ENCODE measurements around the gene PRSS56.

The PRSS56 gene

GRCh38 chr2:232487385-232488096, 32.6 kb upstream of the PRSS56 start, which contains the start of gene ECEL1:
ECEL1 (minus strand) TSS chr2:232487834; CDS start chr2:232486653, 1,181 bp downstream.
- H3K9me3 ChIP-seq (ENCODE audit: control insufficient read depth in 1 of 2, low read length in 2 of 2): no peaks in the 10 kb centered on the region
- H3K4me1 ChIP-seq (ENCODE audit: control insufficient read depth in 1 of 2, insufficient read depth in 2 of 2, low read length in 2 of 2): no peaks in the 10 kb centered on the region
- no peak within 1 kb of the TSS for H3K27ac ChIP-seq (ENCODE audit: low read depth, low read length)
- H3K4me3 ChIP-seq (ENCODE audit: low read depth in 1 of 2, low read length in 2 of 2): no peak within 1 kb of the TSS
- H3K36me3 ChIP-seq (ENCODE audit: control insufficient read depth in 1 of 2, insufficient read depth in 2 of 2, low read length in 2 of 2): no peaks in the 10 kb centered on the region
- H3K9ac ChIP-seq (ENCODE audit: low read depth in 1 of 2, low read length in 2 of 2): no peak within 1 kb of the TSS
- peaks cover 35 to 41% of the 10 kb centered on the region in 2 donors for H3K27me3 ChIP-seq (ENCODE audit: control insufficient read depth in 1 of 2, insufficient read depth in 2 of 2, low read length in 2 of 2)

GRCh38 chr2:232488097-232488711, 32.0 kb upstream of the PRSS56 start:
- Histone ChIP-seq H3K27ac (ENCODE audit: low read depth, low read length) (no peak overlapping the region), H3K9ac (ENCODE audit: low read depth in 1 of 2, low read length in 2 of 2) (no peak overlapping the region), H3K4me1 (ENCODE audit: control insufficient read depth in 1 of 2, insufficient read depth in 2 of 2, low read length in 2 of 2) (no peaks in the 10 kb centered on the region), H3K9me3 (ENCODE audit: control insufficient read depth in 1 of 2, low read length in 2 of 2) (no peaks in the 10 kb centered on the region), H3K4me3 (ENCODE audit: low read depth in 1 of 2, low read length in 2 of 2) (no peak overlapping the region), H3K36me3 (ENCODE audit: control insufficient read depth in 1 of 2, insufficient read depth in 2 of 2, low read length in 2 of 2) (no peaks in the 10 kb centered on the region), H3K27me3 (ENCODE audit: control insufficient read depth in 1 of 2, insufficient read depth in 2 of 2, low read length in 2 of 2) (peaks cover 35 to 41% of the 10 kb centered on the region in 2 donors)

DNA sequence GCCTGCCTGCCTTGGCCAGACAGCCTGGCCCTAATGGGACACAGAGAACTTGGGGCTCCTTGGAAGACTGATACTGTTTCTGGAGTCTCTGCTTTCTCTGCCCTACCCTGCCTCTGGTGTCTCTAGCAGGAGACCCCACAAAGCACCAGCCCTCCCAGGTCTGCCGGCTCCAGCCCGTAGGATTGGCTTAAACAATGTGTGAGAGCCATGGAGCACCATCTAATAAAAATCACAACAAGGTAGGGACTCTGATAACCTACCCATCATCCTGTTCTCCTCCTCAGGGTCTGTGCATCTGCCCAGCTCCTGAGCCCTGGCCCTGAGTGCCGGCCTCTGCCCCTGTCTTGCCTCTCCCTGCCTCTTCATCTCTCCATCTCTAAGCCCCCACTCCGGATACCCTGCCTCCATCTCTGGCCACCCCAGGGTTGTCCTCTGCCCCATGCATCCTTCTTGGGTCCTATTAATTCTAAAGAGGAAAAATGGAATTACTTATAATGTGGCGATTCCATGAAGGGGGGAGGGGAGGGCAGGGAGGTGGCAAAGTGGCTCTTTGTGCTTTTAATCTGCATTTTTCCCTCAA, 31.4 kb upstream of the PRSS56 start:
- Histone ChIP-seq H3K9ac (ENCODE audit: low read depth in 1 of 2, low read length in 2 of 2) (no peak overlapping the region), H3K4me3 (ENCODE audit: low read depth in 1 of 2, low read length in 2 of 2) (no peak overlapping the region), H3K36me3 (ENCODE audit: control insufficient read depth in 1 of 2, insufficient read depth in 2 of 2, low read length in 2 of 2) (no peaks in the 10 kb centered on the region), H3K9me3 (ENCODE audit: control insufficient read depth in 1 of 2, low read length in 2 of 2) (no peaks in the 10 kb centered on the region), H3K4me1 (ENCODE audit: control insufficient read depth in 1 of 2, insufficient read depth in 2 of 2, low read length in 2 of 2) (no peaks in the 10 kb centered on the region), H3K27ac (ENCODE audit: low read depth, low read length) (no peak overlapping the region), H3K27me3 (ENCODE audit: control insufficient read depth in 1 of 2, insufficient read depth in 2 of 2, low read length in 2 of 2) (peaks cover 35 to 41% of the 10 kb centered on the region in 2 donors)

DNA sequence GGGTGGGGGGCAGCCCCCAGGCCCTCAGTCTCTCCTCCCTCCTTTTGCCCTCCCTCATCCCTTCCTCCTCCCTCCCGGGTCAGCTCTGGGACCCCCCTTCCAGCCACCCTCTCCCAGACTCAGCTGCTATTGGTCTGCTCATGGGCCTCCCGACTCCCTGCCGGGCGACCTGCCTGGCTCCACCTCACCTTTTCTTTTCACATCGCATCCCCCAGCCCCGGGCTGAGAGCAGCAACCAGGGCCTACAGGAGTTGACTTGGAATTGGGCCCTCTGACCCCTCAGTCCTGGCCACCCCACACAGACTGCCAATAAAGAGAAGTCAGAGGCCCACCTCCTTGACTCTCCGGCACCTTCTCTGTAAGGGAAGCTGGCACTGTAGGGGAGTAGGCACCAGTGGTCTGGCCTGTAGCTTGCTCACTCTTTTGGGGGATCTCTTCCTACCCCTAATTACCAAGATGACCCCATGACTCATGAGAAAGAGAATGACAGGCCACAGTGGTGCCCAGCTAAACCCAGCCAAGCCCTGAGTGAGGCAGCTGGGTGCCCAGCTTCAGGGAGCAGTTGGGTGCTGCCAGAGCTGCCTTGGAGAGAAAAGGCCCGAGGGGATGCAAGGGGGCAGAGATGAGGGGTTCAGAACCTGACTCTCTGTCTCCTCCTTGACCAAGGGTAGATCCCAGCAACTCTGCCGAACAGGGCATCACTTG, 30.5 kb upstream of the PRSS56 start:
- Histone ChIP-seq H3K27ac (ENCODE audit: low read depth, low read length) (no peak overlapping the region), H3K9ac (ENCODE audit: low read depth in 1 of 2, low read length in 2 of 2) (no peak overlapping the region), H3K27me3 (ENCODE audit: control insufficient read depth in 1 of 2, insufficient read depth in 2 of 2, low read length in 2 of 2) (peaks cover 27 to 32% of the 10 kb centered on the region in 2 donors), H3K36me3 (ENCODE audit: control insufficient read depth in 1 of 2, insufficient read depth in 2 of 2, low read length in 2 of 2) (no peaks in the 10 kb centered on the region), H3K4me3 (ENCODE audit: low read depth in 1 of 2, low read length in 2 of 2) (no peak overlapping the region), H3K9me3 (ENCODE audit: control insufficient read depth in 1 of 2, low read length in 2 of 2) (no peaks in the 10 kb centered on the region), H3K4me1 (ENCODE audit: control insufficient read depth in 1 of 2, insufficient read depth in 2 of 2, low read length in 2 of 2) (no peaks in the 10 kb centered on the region)

GRCh38 chr2:232490221-232491138, 29.7 kb upstream of the PRSS56 start:
- H3K4me1 ChIP-seq (ENCODE audit: control insufficient read depth in 1 of 2, insufficient read depth in 2 of 2, low read length in 2 of 2): no peaks in the 10 kb centered on the region
- H3K27me3 ChIP-seq (ENCODE audit: control insufficient read depth in 1 of 2, insufficient read depth in 2 of 2, low read length in 2 of 2): peaks cover 19 to 26% of the 10 kb centered on the region in 2 donors
- H3K9me3 ChIP-seq (ENCODE audit: control insufficient read depth in 1 of 2, low read length in 2 of 2): no peaks in the 10 kb centered on the region
- no peak overlapping the region for H3K4me3 ChIP-seq (ENCODE audit: low read depth in 1 of 2, low read length in 2 of 2)
- no peaks in the 10 kb centered on the region for H3K36me3 ChIP-seq (ENCODE audit: control insufficient read depth in 1 of 2, insufficient read depth in 2 of 2, low read length in 2 of 2)
- H3K9ac ChIP-seq (ENCODE audit: low read depth in 1 of 2, low read length in 2 of 2): no peak overlapping the region
- H3K27ac ChIP-seq (ENCODE audit: low read depth, low read length): no peak overlapping the region

- Histone ChIP-seq H3K9ac (ENCODE audit: low read depth in 1 of 2, low read length in 2 of 2) (no peak overlapping the region), H3K27me3 (ENCODE audit: control insufficient read depth in 1 of 2, insufficient read depth in 2 of 2, low read length in 2 of 2) (peaks cover 18 to 21% of the 10 kb centered on the region in 2 donors), H3K36me3 (ENCODE audit: control insufficient read depth in 1 of 2, insufficient read depth in 2 of 2, low read length in 2 of 2) (no peaks in the 10 kb centered on the region), H3K9me3 (ENCODE audit: control insufficient read depth in 1 of 2, low read length in 2 of 2) (no peaks in the 10 kb centered on the region), H3K4me3 (ENCODE audit: low read depth in 1 of 2, low read length in 2 of 2) (no peak overlapping the region), H3K4me1 (ENCODE audit: control insufficient read depth in 1 of 2, insufficient read depth in 2 of 2, low read length in 2 of 2) (no peaks in the 10 kb centered on the region), H3K27ac (ENCODE audit: low read depth, low read length) (no peak overlapping the region)
Observed at GRCh38 chr2:232491139-232491780, 28.9 kb upstream of the PRSS56 start.

DNA sequence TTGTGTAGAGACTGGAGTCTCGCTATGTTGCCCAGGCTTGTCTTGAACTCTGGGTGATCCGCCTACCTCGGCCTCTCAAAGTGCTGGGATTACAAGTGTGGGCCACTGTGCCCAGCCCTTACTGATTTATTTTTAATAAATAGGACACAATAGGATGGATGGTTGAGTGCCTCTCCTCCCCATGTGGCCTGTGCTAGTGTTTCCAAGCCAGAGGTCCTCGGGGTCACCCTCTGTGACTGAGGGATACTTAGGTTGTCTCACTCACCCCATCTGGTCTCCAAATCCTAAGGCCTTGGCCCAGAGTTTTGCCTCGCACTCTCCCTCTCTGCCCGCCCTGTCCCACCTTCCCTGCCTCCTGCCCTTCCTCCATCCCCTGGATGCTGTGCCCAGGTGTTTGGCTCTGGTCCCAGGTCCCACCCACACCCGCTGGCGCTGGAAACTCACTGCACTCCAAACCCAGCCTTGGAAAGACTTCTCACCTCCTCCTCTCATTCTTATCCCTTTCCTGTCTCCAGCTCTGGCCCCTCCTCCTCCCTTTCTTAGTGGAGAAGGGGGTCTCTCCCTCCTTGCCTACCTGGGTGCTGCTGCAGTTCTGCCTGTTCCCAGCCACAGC, 27.8 kb upstream of the PRSS56 start:
- H3K9ac ChIP-seq (ENCODE audit: low read depth in 1 of 2, low read length in 2 of 2): no peak overlapping the region
- no peaks in the 10 kb centered on the region for H3K4me1 ChIP-seq (ENCODE audit: control insufficient read depth in 1 of 2, insufficient read depth in 2 of 2, low read length in 2 of 2)
- no peak overlapping the region for H3K27ac ChIP-seq (ENCODE audit: low read depth, low read length)
- peaks cover 11 to 12% of the 10 kb centered on the region in 2 donors for H3K27me3 ChIP-seq (ENCODE audit: control insufficient read depth in 1 of 2, insufficient read depth in 2 of 2, low read length in 2 of 2)
- no peaks in the 10 kb centered on the region for H3K9me3 ChIP-seq (ENCODE audit: control insufficient read depth in 1 of 2, low read length in 2 of 2)
- H3K4me3 ChIP-seq (ENCODE audit: low read depth in 1 of 2, low read length in 2 of 2): no peak overlapping the region
- H3K36me3 ChIP-seq (ENCODE audit: control insufficient read depth in 1 of 2, insufficient read depth in 2 of 2, low read length in 2 of 2): no peaks in the 10 kb centered on the region

DNA sequence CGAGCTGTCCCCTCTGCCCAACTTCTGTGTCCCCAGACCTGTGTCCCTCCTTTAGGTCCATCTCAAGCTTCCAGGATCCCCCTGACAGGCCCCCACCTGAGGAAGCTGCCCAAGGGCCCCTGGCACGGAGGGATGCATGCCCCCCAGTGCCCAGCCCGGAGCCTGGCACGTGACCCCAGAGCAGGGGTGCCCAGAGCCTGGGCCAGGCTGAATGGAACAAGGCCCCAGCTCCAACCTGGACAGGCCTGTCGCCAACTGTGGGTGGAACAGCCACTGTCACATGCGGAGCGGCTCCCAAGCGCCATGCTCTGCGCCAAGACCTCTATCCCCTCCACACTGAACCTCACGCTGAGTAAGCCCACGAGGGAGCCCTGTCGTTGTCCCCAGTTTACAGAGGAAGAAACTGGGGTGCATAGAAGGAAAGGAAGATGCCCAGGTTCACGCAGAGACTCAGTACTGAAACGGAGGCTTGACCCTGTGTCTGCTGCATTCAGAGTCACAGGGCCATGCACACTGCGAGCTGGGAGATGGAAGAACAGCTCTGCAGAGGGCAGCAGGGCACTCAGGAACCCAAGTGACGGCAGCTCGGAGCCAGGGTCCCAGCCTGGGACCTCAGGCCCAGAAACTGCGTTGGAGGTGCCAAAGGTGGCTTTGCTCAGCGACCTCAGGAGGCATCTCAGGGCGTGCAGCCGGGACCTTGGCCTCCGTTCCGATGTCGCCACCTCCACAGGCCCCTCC, 27.1 kb upstream of the PRSS56 start:
- Histone ChIP-seq H3K9me3 (ENCODE audit: control insufficient read depth in 1 of 2, low read length in 2 of 2) (no peaks in the 10 kb centered on the region), H3K4me3 (ENCODE audit: low read depth in 1 of 2, low read length in 2 of 2) (no peak overlapping the region), H3K9ac (ENCODE audit: low read depth in 1 of 2, low read length in 2 of 2) (no peak overlapping the region), H3K27ac (ENCODE audit: low read depth, low read length) (no peak overlapping the region), H3K27me3 (ENCODE audit: control insufficient read depth in 1 of 2, insufficient read depth in 2 of 2, low read length in 2 of 2) (peaks cover 8 to 10% of the 10 kb centered on the region in 2 donors), H3K36me3 (ENCODE audit: control insufficient read depth in 1 of 2, insufficient read depth in 2 of 2, low read length in 2 of 2) (no peaks in the 10 kb centered on the region), H3K4me1 (ENCODE audit: control insufficient read depth in 1 of 2, insufficient read depth in 2 of 2, low read length in 2 of 2) (no peaks in the 10 kb centered on the region)

Measured in duodenal mucosa (tissue), 2 donors.